ES-I3 (cell line): ENCODE data around the gene THADA.

Experiments
- H3K36me3 ChIP-seq: 2 replicates; pipeline ENCODE4 v1.6.1; 2013; ENCODE audit warnings: mild to moderate bottlenecking, low read length, control low read depth, moderate library complexity; ENCODE audit not compliant: insufficient read depth
- H3K4me1 ChIP-seq: 2 replicates; pipeline ENCODE4 v1.6.1; 2013; ENCODE audit warnings: mild to moderate bottlenecking, control low read depth, low read length; ENCODE audit not compliant: insufficient read depth
- H3K9ac ChIP-seq: 2 replicates; pipeline ENCODE4 v1.6.1; 2013; ENCODE audit warnings: low read depth, mild to moderate bottlenecking, low read length, moderate library complexity
- H3K9me3 ChIP-seq: 2 replicates; pipeline ENCODE4 v1.6.1; 2013; ENCODE audit warnings: mild to moderate bottlenecking, low read length, moderate library complexity; ENCODE audit not compliant: control insufficient read depth, insufficient read depth

Gene THADA

GRCh38 chr2:43315482-43315881, 280.4 kb downstream of the THADA start:
- Histone ChIP-seq H3K36me3 (no peaks in the 10 kb centered on the region), H3K9me3 (no peaks in the 10 kb centered on the region), H3K4me1 (no peaks in the 10 kb centered on the region), H3K9ac (no peak overlapping the region)

- no peaks in the 10 kb centered on the region for H3K36me3 ChIP-seq
- H3K4me1 ChIP-seq, result no peaks in the 10 kb centered on the region
- no peaks in the 10 kb centered on the region for H3K9me3 ChIP-seq
- no peak overlapping the region for H3K9ac ChIP-seq
Observed at GRCh38 chr2:43314299-43314927, 281.4 kb downstream of the THADA start.

GRCh38 chr2:43313642-43314017, 282.2 kb downstream of the THADA start:
- Histone ChIP-seq H3K36me3 (no peaks in the 10 kb centered on the region), H3K9me3 (no peaks in the 10 kb centered on the region), H3K9ac (no peak overlapping the region), H3K4me1 (no peaks in the 10 kb centered on the region)

- Histone ChIP-seq H3K9ac (no peak overlapping the region), H3K4me1 (no peaks in the 10 kb centered on the region), H3K9me3 (no peaks in the 10 kb centered on the region), H3K36me3 (no peaks in the 10 kb centered on the region)
Observed at GRCh38 chr2:43312755-43313641, 282.8 kb downstream of the THADA start.

GRCh38 chr2:43311276-43311675, 284.6 kb downstream of the THADA start:
- Histone ChIP-seq H3K4me1 (no peaks in the 10 kb centered on the region), H3K9ac (no peak overlapping the region), H3K9me3 (no peaks in the 10 kb centered on the region), H3K36me3 (no peaks in the 10 kb centered on the region)

- H3K9me3 ChIP-seq, result no peaks in the 10 kb centered on the region
- H3K36me3 ChIP-seq, result no peaks in the 10 kb centered on the region
- no peak overlapping the region for H3K9ac ChIP-seq
- H3K4me1 ChIP-seq, result no peaks in the 10 kb centered on the region
Observed at GRCh38 chr2:43309935-43310334, 285.9 kb downstream of the THADA start.

GRCh38 chr2:43307973-43308372, 287.9 kb downstream of the THADA start:
- no peaks in the 10 kb centered on the region for H3K9me3 ChIP-seq

GRCh38 chr2:43307046-43307445, 288.8 kb downstream of the THADA start:
- no peak overlapping the region for H3K9ac ChIP-seq
- H3K9me3 ChIP-seq, result no peaks in the 10 kb centered on the region
- H3K4me1 ChIP-seq, result no peaks in the 10 kb centered on the region
- H3K36me3 ChIP-seq, result no peaks in the 10 kb centered on the region

More at GRCh38 chr2:43307973-43308372, 287.9 kb downstream of the THADA start:
- no peaks in the 10 kb centered on the region for H3K36me3 ChIP-seq
- H3K4me1 ChIP-seq, result no peaks in the 10 kb centered on the region
- H3K9ac ChIP-seq, result no peak overlapping the region

- Histone ChIP-seq H3K9me3 (no peaks in the 10 kb centered on the region), H3K36me3 (no peaks in the 10 kb centered on the region), H3K4me1 (no peaks in the 10 kb centered on the region), H3K9ac (no peak overlapping the region)
Observed at GRCh38 chr2:43306197-43306596, 289.6 kb downstream of the THADA start.

GRCh38 chr2:43305517-43305916, 290.3 kb downstream of the THADA start:
- no peak overlapping the region for H3K9ac ChIP-seq
- no peaks in the 10 kb centered on the region for H3K4me1 ChIP-seq
- H3K9me3 ChIP-seq, result no peaks in the 10 kb centered on the region
- H3K36me3 ChIP-seq, result no peaks in the 10 kb centered on the region

GRCh38 chr2:43305012-43305411, 290.8 kb downstream of the THADA start:
- Histone ChIP-seq H3K4me1 (no peaks in the 10 kb centered on the region), H3K36me3 (no peaks in the 10 kb centered on the region), H3K9me3 (no peaks in the 10 kb centered on the region), H3K9ac (no peak overlapping the region)

GRCh38 chr2:43303889-43304288, 291.9 kb downstream of the THADA start:
- H3K9me3 ChIP-seq, result no peaks in the 10 kb centered on the region
- no peaks in the 10 kb centered on the region for H3K36me3 ChIP-seq
- H3K9ac ChIP-seq, result no peak overlapping the region
- H3K4me1 ChIP-seq, result no peaks in the 10 kb centered on the region

- H3K4me1 ChIP-seq, result no peaks in the 10 kb centered on the region
- no peak overlapping the region for H3K9ac ChIP-seq
- no peaks in the 10 kb centered on the region for H3K9me3 ChIP-seq
- H3K36me3 ChIP-seq, result no peaks in the 10 kb centered on the region
Observed at GRCh38 chr2:43302961-43303494, 292.8 kb downstream of the THADA start.

GRCh38 chr2:43302182-43302960, 293.5 kb downstream of the THADA start:
- H3K4me1 ChIP-seq, result no peaks in the 10 kb centered on the region
- H3K9ac ChIP-seq, result no peak overlapping the region
- no peaks in the 10 kb centered on the region for H3K36me3 ChIP-seq

More at GRCh38 chr2:43302182-43302960, 293.5 kb downstream of the THADA start:
- no peaks in the 10 kb centered on the region for H3K9me3 ChIP-seq
